Measurements from ENCODE around the gene EFCAB12.

EFCAB12 gene

DNA sequence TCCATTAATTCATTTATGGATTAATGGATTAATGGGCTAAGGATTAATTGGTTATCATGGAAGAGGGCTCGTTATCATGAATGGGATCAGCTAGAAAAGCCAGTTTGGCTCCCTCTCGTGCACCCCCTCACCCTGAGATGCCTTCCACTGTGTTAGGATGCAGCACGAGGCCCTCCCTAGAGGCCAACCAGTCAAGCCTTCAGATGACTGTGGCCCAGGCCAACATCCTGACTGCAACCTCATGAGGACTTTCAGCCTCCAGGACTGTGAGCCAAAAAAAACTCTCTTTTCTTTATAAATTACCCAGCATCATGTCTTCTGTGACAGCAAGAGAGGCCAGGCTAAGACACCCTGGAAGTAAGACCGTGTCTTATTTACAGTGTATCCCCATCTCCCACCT is 9.0 kb downstream of the EFCAB12 start:
- no peak for DNase-seq
- TF ChIP-seq, protein P1, sequence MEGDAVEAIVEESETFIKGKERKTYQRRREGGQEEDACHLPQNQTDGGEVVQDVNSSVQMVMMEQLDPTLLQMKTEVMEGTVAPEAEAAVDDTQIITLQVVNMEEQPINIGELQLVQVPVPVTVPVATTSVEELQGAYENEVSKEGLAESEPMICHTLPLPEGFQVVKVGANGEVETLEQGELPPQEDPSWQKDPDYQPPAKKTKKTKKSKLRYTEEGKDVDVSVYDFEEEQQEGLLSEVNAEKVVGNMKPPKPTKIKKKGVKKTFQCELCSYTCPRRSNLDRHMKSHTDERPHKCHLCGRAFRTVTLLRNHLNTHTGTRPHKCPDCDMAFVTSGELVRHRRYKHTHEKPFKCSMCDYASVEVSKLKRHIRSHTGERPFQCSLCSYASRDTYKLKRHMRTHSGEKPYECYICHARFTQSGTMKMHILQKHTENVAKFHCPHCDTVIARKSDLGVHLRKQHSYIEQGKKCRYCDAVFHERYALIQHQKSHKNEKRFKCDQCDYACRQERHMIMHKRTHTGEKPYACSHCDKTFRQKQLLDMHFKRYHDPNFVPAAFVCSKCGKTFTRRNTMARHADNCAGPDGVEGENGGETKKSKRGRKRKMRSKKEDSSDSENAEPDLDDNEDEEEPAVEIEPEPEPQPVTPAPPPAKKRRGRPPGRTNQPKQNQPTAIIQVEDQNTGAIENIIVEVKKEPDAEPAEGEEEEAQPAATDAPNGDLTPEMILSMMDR (IDR thresholded peaks at IDR 0.05; ENCODE audit: low read depth, low read length, missing control alignments), result no peak
- in situ Hi-C loops (cut with HindIII; ENCODE audit: low pct_ligation_motif_present, low sequenced_read_pairs), result no loop called here
- H3K27ac ChIP-seq, result no peak overlapping the region
- no peaks in the 10 kb centered on the region for H3K27me3 ChIP-seq (replicated peaks)
- H3K4me3 ChIP-seq (ENCODE audit: low read depth, low read length), result no peak overlapping the region
- H3K36me3 ChIP-seq (replicated peaks), result no peaks in the 10 kb centered on the region

DNA sequence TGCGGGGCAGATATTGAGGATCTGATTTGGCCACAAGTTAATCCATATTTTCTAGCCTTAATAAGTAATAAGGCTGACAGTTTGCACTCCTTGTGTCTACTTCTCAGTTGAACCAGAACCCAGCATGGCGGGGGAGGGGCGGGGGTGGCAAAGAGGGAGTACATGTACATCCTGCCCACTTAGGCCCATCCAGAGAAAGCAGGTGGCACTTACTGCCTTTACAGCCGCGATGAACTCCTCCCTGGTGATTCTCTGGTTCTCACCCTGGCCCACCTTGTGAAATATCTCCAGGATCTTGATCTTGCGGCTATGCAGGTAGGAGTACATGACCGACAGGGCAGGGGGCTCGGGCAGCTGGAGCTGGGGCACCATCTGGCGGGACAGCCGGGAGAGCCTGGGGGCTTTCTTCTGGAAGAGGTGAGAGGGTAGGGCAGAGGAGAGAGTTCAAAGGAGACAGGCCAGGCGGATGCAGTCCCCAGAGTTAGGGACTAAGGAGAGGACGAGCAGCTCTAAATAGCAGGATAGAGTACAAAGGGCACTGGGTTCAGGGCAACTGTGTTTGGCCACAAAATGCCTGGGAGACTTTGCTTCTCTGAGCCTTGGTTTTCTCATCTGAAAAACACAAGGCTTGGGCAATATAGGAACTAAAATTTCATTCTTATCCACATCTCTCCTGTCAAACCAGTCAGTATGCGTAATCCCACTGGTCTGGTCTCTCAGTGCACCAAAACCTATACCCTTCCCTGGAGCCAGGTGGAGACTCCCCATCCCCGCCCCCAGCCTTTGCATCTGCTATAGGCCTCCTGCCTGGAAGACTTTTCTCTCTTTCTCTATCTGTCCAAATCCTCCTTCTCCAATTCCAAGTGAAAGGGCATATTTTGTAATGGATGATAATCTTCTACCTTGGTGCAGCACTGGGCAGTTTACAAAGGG is 10.1 kb downstream of the EFCAB12 start:
- Histone ChIP-seq H3K27ac (no peak overlapping the region), H3K27me3 (replicated peaks) (no peaks in the 10 kb centered on the region), H3K4me3 (ENCODE audit: low read depth, low read length) (no peak overlapping the region), H3K36me3 (replicated peaks) (no peaks in the 10 kb centered on the region)
- DNase-seq, result no peak
- TF ChIP-seq, protein P1 (IDR thresholded peaks at IDR 0.05; ENCODE audit: low read depth, low read length, missing control alignments), result no peak
- in situ Hi-C loops (cut with HindIII; ENCODE audit: low pct_ligation_motif_present, low sequenced_read_pairs), result no loop called here

DNA sequence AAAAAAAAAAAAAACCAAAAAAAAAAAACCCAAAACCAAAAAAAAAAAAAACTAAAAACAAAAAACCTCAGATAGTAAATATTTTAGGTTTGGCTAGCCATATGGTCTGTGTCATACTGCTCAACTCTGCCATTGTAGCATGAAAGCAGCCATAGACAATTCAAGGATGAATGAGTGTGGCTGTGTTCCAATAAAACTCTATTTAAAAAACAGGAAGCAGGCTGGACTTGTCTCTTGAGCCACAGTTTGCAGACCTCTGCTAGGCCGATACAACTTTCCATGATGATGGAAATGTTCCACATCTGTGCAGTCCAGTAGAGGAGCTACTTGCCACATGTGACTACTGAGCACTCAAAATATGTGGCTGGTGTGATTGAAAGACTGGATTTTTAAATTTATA is 11.1 kb downstream of the EFCAB12 start:
- Histone ChIP-seq H3K27me3 (replicated peaks) (no peaks in the 10 kb centered on the region), H3K27ac (no peak overlapping the region), H3K36me3 (replicated peaks) (no peaks in the 10 kb centered on the region), H3K4me3 (ENCODE audit: low read depth, low read length) (no peak overlapping the region)
- in situ Hi-C loops (cut with HindIII; ENCODE audit: low pct_ligation_motif_present, low sequenced_read_pairs), result no loop called here
- DNase-seq, result no peak
- TF ChIP-seq, protein P1 (IDR thresholded peaks at IDR 0.05; ENCODE audit: low read depth, low read length, missing control alignments), result no peak

DNA sequence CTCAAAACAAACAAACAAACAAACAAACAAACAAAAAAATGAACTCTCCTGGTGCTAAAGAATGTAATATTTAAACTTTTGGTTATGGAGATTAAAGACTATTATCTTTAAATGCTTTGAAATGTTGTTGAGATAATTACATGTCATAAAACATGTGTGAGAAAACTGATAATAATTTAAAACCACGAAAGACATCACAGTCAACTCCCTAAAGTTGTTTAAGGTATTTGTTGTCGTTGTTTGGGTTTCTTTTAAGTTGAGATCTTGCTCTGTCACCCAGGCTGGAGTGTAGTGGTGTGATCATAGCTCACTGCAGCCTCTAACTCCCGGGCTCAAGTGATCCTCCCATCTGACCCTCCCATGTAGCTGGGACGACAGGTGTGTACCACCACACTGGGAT is 12.0 kb downstream of the EFCAB12 start:
- H3K36me3 ChIP-seq (replicated peaks), result no peaks in the 10 kb centered on the region
- TF ChIP-seq, protein P1 (IDR thresholded peaks at IDR 0.05; ENCODE audit: low read depth, low read length, missing control alignments), result no peak
- no peak overlapping the region for H3K4me3 ChIP-seq (ENCODE audit: low read depth, low read length)
- H3K27me3 ChIP-seq (replicated peaks), result no peaks in the 10 kb centered on the region
- H3K27ac ChIP-seq, result no peak overlapping the region
- DNase-seq, result no peak
- in situ Hi-C loops (cut with HindIII; ENCODE audit: low pct_ligation_motif_present, low sequenced_read_pairs), result no loop called here

DNA sequence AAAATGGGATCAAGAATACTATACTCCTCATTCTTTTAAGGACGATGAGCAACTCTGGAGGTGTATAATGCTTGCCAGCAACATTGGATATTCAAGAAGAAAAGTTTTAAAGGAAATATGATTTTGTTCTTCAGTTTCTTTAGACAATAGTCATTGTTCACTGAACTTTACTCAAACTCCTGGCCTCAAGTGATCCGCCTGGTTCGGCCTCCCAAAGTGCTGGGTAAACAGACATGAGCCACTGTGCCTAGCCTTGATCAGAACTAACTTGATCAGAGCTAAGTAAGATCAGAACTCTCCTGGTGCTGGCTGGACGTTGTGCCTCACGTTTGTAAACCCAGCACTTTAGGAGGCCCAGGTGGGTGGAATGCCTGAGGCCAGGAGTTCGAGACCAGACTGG is 12.6 kb downstream of the EFCAB12 start:
- Histone ChIP-seq H3K27me3 (replicated peaks) (no peaks in the 10 kb centered on the region), H3K27ac (no peak overlapping the region), H3K4me3 (ENCODE audit: low read depth, low read length) (no peak overlapping the region), H3K36me3 (replicated peaks) (no peaks in the 10 kb centered on the region)
- TF ChIP-seq, protein P1 (IDR thresholded peaks at IDR 0.05; ENCODE audit: low read depth, low read length, missing control alignments), result no peak
- no peak for DNase-seq
- in situ Hi-C loops (cut with HindIII; ENCODE audit: low pct_ligation_motif_present, low sequenced_read_pairs), result no loop called here

Data from brain microvascular endothelial cell (primary cell).